Subcutaneous abdominal adipose tissue (tissue), 5 donors: Measurements from ENCODE around the gene ABHD2.
"Not testable (repeated sequence)": the region's sequence is repeated elsewhere in the genome, so short reads cannot be mapped to it uniquely, and the experiment has no call there.

ENCODE experiments used
- H3K27ac ChIP-seq: one replicate; pipeline ENCODE4 v1.7.0; 2013; ENCODE audit warnings: low read depth, mild to moderate bottlenecking, inconsistent platforms, low read length, moderate library complexity
- H3K27me3 ChIP-seq, 5 donors: one replicate each; pipeline ENCODE4 v1.7.0; 2013; ENCODE audit warnings: low read length in 5 of 5, inconsistent platforms in 1 of 5; ENCODE audit not compliant: control insufficient read depth in 5 of 5, insufficient read depth in 4 of 5
- H3K36me3 ChIP-seq, 5 donors: one replicate each; pipeline ENCODE4 v1.7.0; 2013; ENCODE audit warnings: low read length in 5 of 5; ENCODE audit not compliant: control insufficient read depth in 5 of 5, insufficient read depth in 5 of 5
- H3K4me1 ChIP-seq, 5 donors: one replicate each; pipeline ENCODE4 v1.7.0; 2013; ENCODE audit warnings: low read length in 5 of 5, mild to moderate bottlenecking in 3 of 5, moderate library complexity in 1 of 5; ENCODE audit not compliant: control insufficient read depth in 5 of 5, insufficient read depth in 5 of 5
- H3K4me3 ChIP-seq, 5 donors: one replicate each; pipeline ENCODE4 v1.7.0; 2013; ENCODE audit warnings: low read length in 5 of 5, low read depth in 1 of 5
- H3K9ac ChIP-seq, 5 donors: one replicate each; pipeline ENCODE4 v1.7.0; 2013; ENCODE audit warnings: low read length in 5 of 5, mild to moderate bottlenecking in 4 of 5, moderate library complexity in 3 of 5
- H3K9me3 ChIP-seq, 5 donors: one replicate each; pipeline ENCODE4 v1.7.0; 2013; ENCODE audit warnings: low read length in 5 of 5; ENCODE audit not compliant: control insufficient read depth in 5 of 5
- donor health status: healthy.
- donor health status: healthy.
- donor health status: healthy.
- donor health status: healthy.
- donor health status: healthy.

ABHD2 gene

DNA sequence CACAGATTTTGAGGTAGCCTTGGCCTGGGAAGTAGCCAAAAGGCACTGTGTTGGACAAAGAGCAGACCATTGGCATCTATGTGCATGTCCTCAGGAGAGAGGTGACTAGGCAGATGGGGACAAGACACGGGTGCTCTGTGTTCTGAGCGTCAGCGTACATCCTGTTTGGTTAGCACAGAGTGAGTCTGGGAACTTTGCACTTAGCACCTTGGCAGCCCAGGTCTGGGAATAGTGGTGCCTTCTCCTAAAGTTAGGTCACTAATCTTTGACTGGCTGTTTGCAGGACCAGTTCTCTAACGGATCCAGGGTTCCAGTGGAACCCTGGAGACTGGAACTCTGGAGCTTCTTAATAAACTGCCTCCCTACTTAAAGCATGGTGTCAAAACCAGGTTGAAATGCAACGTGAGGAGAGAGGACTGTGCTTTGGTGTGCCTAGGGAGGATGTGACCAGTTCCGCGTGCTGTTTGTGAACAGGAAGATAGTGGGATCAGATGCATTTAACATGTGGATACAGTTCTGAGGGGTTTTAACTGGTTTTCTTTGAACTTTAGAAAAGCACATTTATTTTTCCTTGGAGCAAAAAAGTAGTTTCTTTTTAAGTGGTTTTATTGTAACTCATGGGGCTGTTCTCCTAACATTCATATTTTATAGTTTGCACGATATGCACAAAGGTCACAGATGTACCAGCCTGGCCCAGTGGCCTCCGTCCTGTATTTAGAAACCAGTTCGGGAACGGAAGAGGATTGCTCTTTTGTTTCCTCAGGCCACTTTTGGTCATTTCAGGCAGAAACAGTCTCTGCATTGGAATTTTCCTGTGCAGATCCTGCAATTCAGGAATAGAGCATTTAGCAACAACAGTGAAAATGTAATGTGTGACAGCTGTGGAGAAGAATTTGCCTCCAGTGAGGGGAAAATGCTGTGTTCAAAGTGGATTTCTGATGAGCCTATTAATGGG lies 48.8 kb downstream of the ABHD2 start:
- Histone ChIP-seq H3K27ac (peak overlapping the region; percentile 75), H3K4me3 (peak overlapping the region in 1 of 5 donors; percentile 4), H3K9ac (peak overlapping the region in 2 of 5 donors; percentile 17 to 41), H3K36me3 (no peaks in the 10 kb centered on the region), H3K4me1 (peaks cover 20 to 81% (median 46%) of the 10 kb centered on the region in 5 donors), H3K9me3 (no peaks in the 10 kb centered on the region), H3K27me3 (no peaks in the 10 kb centered on the region)

DNA sequence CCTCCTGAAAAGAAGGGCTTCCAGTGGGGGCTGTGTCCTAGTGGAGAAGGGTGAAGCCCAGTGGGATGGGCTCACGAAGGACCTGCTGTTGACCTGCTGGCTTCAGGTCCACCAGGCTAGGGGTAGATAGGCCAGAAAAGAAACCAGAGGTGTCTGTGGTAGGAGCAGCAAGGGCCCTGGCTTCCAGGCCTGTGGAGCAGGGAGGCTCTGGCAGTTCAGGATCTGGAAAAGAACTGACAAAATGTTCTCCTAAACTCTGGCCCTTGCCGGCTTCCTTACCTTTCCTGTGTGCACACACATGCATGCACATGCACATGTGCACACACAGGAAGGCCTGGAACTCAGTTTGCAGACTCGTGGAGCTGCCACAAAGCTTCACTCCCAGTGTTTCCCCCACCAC lies 49.7 kb downstream of the ABHD2 start:
- Histone ChIP-seq H3K27ac (peak overlapping the region; percentile 75), H3K9ac (peak overlapping the region in 2 of 5 donors; percentile 17 to 25), H3K9me3 (no peaks in the 10 kb centered on the region), H3K4me1 (peaks cover 22 to 80% (median 46%) of the 10 kb centered on the region in 5 donors), H3K36me3 (no peaks in the 10 kb centered on the region), H3K4me3 (peak overlapping the region in 1 of 5 donors; percentile 4), H3K27me3 (no peaks in the 10 kb centered on the region)

DNA sequence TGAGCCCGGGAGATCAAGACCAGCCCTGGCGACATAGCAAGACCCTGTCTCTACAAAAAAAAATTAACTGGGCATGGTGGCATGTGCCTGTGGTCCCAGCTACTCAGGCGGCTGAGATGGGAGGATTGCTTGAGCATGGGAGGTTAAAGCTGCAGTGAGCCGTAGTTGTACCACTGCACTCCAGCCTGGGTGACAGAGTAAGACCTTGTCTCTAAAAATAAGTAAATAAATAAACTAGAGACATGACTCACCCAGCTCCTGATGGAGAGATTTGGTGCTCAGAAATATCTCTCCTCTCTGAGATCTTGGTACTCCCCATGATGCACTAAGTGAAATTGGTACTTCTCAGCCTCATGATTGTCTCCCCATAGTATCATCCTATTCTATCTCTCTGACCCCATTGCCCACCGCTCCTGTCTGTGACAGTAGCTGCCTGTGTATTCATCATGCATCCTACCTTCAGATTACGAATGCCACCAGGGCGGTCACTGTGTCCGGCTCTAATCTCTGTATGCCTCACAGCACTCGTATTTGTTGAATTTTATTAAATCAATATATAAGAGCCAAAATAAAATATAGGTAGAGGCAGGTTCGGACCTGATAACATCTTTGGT lies 50.9 kb downstream of the ABHD2 start:
- no peak overlapping the region for H3K9ac ChIP-seq
- H3K27ac ChIP-seq = peak overlapping the region; percentile 75
- H3K9me3 ChIP-seq = no peaks in the 10 kb centered on the region
- H3K36me3 ChIP-seq = no peaks in the 10 kb centered on the region
- H3K27me3 ChIP-seq = no peaks in the 10 kb centered on the region
- H3K4me3 ChIP-seq = no peak overlapping the region
- H3K4me1 ChIP-seq = peaks cover 22 to 79% (median 54%) of the 10 kb centered on the region in 5 donors

DNA sequence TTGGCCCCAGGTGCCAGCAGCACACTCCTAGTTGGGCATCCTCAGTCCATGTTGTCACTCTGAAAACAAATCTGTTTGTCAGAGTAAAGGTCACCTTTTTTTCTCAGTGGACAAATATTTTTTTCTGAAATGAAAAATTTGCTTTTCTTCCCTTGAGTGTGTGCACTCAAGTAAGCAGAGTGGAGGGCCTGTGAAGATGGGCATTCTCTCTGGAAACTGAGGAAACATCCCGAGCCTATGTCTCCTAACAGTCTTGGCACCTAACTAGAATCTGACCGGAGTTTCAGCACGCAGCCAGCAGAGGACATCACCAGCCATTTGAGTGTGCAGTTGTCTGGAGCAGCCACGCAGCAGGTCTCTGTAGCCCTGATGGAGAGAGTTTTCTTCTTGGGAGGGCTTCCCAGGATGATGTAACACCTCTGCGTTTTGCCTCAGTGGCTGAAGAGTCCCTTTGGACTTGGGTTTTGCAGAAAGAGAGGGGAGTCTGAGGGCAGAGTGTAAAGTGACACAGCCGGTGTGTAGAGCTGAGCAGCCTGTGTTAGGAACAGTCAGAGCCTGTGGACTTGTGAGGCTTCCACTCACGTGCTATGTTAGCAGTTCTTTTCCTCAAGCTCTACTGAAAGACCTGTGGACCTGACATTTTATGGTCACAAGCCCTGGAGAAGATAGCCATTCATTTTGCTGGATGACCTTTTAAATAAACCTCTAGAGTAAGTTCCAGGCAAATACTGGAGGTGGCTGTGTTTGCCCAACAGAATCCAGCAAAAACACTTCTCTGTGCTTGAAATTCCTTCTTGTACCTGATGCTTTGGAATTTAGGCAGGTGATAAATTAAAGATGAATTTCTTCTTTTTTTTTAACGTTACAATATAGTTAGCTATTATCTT lies 51.6 kb downstream of the ABHD2 start:
- H3K27me3 ChIP-seq = no peaks in the 10 kb centered on the region
- peak overlapping the region; percentile 29 for H3K27ac ChIP-seq
- peaks cover 22 to 80% (median 56%) of the 10 kb centered on the region in 5 donors for H3K4me1 ChIP-seq
- H3K4me3 ChIP-seq = no peak overlapping the region
- no peaks in the 10 kb centered on the region for H3K9me3 ChIP-seq
- H3K9ac ChIP-seq = no peak overlapping the region
- no peaks in the 10 kb centered on the region for H3K36me3 ChIP-seq

DNA sequence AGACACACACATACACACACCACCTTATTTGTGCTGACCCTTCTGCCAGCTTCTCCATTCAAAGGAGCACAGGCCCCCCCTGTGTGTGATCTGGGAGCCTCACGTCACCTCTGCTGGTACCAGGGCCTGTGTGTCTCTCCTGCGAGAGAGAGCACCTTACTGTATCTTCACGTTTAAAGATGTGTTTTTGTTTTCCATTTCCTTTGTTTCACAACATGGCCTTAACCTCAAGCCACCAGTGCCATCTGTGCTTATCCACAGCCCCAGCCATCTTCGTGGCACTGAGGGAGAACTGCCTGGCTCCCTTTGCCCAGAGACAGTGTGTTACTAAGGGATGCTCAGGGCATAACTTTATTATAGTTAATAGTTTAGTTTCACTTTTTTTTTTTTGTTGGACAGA lies 52.3 kb downstream of the ABHD2 start:
- Histone ChIP-seq H3K36me3 (no peaks in the 10 kb centered on the region), H3K4me3 (no peak overlapping the region), H3K27me3 (no peaks in the 10 kb centered on the region), H3K4me1 (peaks cover 22 to 76% (median 54%) of the 10 kb centered on the region in 5 donors), H3K27ac (peak overlapping the region; percentile 30), H3K9me3 (no peaks in the 10 kb centered on the region), H3K9ac (no peak overlapping the region)

DNA sequence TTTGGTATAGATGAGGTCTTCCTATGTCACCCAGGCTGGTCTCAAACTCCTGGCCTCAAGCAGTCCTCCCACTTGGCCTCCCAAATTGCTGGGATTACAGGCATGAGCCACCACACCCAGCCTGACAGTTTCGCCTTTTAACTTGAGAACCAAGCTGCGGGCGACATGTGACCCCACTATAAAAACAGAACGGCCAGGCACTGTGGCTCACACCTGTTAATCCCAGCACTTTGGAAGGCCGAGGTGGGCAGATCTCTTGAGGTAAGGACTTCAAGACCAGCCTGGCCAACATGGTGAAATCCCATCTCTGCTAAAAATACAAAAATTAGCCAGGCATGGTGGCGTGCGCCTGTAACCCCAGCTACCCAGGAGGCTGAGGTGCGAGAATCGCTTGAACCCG lies 52.9 kb downstream of the ABHD2 start:
- peaks cover 21 to 75% (median 50%) of the 10 kb centered on the region in 5 donors for H3K4me1 ChIP-seq
- not testable (repeated sequence) for H3K27me3 ChIP-seq, H3K9me3 ChIP-seq, H3K9ac ChIP-seq, H3K36me3 ChIP-seq, H3K4me3 ChIP-seq
- H3K27ac ChIP-seq = peak overlapping the region; percentile 30

DNA sequence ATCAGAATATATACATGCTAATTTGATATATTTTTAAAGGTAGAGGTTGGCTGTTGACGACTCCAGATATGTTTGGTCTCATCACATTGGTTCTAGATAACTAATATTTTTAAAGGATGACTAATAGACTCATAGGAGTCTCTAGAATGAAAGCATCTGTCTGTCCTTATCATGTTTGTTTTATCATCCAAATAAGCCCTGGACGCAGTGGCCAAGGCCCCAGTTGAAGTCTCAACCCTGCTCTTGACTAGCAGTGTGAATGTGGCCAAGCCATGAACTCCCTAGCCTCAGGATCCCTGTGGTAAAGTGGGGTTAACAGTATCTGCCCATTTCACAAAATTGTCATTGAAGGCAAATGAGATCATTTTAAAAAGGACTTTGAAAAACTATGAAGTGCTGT lies 53.6 kb downstream of the ABHD2 start:
- H3K36me3 ChIP-seq = no peaks in the 10 kb centered on the region
- no peak overlapping the region for H3K9ac ChIP-seq
- H3K4me3 ChIP-seq = no peak overlapping the region
- no peaks in the 10 kb centered on the region for H3K9me3 ChIP-seq
- peaks cover 17 to 68% (median 43%) of the 10 kb centered on the region in 5 donors for H3K4me1 ChIP-seq
- no peaks in the 10 kb centered on the region for H3K27me3 ChIP-seq
- H3K27ac ChIP-seq = peak overlapping the region; percentile 30

DNA sequence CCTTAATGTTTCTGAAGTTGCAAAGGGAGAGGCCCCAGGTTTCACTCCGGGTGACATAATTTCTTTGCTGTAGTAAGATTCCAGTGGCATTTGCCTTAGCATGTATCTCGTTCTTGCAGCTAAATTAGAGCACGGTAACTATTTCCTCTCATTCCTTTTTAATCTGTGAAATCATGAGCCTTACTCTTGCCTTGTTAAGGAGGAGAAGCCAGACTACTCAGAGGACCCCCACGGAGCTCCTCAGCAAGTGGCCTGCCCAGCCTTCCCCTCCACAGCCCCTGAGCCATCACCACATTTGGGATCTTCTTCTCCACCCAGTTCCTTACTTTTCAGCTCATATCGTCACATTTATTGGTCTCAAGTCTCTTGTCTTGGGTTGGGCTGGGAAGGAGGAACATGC lies 54.2 kb downstream of the ABHD2 start:
- no peaks in the 10 kb centered on the region for H3K9me3 ChIP-seq
- H3K36me3 ChIP-seq = no peaks in the 10 kb centered on the region
- no peak overlapping the region for H3K27ac ChIP-seq
- H3K27me3 ChIP-seq = no peaks in the 10 kb centered on the region
- H3K4me3 ChIP-seq = no peak overlapping the region
- peaks cover 14 to 62% (median 37%) of the 10 kb centered on the region in 5 donors for H3K4me1 ChIP-seq
- H3K9ac ChIP-seq = no peak overlapping the region

DNA sequence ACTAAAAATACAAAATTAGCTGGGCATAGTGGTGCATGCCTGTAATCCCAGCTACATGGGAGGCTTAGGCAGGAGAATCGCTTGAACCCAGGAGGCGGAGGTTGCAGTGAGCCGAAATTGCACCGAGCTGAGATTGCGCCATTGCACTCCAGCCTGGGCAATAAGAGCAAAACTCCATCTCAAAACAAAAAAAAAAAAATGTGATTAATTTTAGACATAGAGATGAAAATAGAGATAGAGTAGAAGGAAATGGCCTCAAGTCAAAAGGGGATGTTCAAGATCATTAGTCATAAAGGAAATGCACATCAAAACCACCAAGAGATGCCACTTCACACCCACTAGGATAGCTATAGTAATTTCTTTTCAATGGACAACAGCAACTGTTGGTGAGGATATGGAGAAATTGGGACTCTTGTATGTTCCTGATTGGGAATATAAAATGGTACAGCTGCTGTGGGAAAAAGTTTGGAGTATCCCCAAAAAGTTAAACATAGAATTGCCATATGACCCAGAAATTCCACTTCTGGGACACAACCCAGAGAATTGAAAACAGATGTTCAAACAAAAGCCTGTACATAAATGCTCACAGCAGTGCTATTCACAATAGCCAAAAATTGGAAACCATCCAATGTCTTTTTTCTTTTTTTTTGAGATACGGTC lies 55.4 kb downstream of the ABHD2 start:
- peak overlapping the region; percentile 21 for H3K27ac ChIP-seq
- H3K4me3 ChIP-seq = no peak overlapping the region
- no peak overlapping the region for H3K9ac ChIP-seq
- no peaks in the 10 kb centered on the region for H3K27me3 ChIP-seq
- H3K4me1 ChIP-seq = peaks cover 8 to 53% (median 26%) of the 10 kb centered on the region in 5 donors
- no peaks in the 10 kb centered on the region for H3K36me3 ChIP-seq
- no peaks in the 10 kb centered on the region for H3K9me3 ChIP-seq
